ENCODE measurements around the gene CCDC92.
A peak's percentile ranks its signal among the peaks of the same experiment; 100 is the strongest.

The CCDC92 gene, protein sequence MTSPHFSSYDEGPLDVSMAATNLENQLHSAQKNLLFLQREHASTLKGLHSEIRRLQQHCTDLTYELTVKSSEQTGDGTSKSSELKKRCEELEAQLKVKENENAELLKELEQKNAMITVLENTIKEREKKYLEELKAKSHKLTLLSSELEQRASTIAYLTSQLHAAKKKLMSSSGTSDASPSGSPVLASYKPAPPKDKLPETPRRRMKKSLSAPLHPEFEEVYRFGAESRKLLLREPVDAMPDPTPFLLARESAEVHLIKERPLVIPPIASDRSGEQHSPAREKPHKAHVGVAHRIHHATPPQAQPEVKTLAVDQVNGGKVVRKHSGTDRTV

DNA sequence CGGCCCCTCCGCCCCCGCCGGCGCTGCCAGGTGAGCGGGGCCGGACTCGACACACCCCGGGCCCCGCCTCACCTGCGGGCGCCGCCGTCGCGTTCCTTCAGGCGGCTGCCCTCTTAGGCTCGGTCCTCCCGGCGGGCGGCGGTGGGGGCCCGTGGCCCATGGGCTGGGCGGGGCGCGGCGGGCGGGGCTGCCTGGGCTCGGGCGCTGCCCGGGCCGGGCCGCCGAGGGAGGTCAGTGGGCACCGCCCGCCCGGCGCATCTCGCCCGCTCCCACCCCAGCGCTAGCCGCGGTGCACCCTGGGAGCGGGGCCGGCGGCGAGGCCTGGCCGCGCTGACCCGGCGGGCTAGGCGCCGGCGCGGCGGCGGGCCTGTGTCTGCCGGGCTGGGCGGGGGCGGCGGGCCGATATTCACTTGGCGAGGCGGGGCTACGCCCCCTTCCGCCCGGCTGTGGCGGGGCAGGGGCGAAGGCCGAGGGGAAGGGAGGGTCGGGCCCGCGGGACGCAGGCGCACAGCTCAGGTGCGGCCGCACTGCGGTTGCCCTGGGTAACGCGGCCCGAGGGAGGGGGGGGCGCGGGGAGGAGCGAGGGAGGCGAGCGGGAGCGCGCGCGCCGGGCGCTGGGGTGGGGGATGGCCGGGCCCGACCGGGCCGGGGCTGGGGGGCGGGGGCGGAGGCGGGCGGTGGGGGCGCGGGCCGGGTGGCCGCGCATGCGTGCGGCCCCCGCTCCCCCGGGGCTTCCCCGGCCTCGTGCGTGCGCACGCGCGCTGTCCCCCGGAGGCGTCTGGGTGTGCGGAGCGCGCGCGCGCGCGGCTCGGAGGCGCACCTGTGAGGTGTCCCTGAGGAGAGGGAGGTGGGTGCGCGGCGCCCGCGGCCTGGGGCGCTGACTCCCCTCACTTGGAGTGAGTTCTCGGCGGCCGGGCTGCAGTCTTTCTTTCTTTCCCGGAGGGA, at the start of gene CCDC92, which contains the start of gene ZNF664:
Gene CCDC92 (minus strand): TSS at position 375 of the 945 bp plus-strand sequence. CDS start 28,526 bp downstream, outside the sequence.
Gene ZNF664 (plus strand): TSS at position 759 of the 945 bp plus-strand sequence. CDS start 38,930 bp downstream, outside the sequence.
- DNase-seq (ENCODE audit: low read depth): peak; percentile 87
- TF ChIP-seq, protein P1, sequence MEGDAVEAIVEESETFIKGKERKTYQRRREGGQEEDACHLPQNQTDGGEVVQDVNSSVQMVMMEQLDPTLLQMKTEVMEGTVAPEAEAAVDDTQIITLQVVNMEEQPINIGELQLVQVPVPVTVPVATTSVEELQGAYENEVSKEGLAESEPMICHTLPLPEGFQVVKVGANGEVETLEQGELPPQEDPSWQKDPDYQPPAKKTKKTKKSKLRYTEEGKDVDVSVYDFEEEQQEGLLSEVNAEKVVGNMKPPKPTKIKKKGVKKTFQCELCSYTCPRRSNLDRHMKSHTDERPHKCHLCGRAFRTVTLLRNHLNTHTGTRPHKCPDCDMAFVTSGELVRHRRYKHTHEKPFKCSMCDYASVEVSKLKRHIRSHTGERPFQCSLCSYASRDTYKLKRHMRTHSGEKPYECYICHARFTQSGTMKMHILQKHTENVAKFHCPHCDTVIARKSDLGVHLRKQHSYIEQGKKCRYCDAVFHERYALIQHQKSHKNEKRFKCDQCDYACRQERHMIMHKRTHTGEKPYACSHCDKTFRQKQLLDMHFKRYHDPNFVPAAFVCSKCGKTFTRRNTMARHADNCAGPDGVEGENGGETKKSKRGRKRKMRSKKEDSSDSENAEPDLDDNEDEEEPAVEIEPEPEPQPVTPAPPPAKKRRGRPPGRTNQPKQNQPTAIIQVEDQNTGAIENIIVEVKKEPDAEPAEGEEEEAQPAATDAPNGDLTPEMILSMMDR (conservative IDR thresholded peaks at IDR 0.05; ENCODE audit: low read length): no peak
- peak within 1 kb of the TSS; percentile 79 for H3K4me3 ChIP-seq (ENCODE audit: low read length)

DNA sequence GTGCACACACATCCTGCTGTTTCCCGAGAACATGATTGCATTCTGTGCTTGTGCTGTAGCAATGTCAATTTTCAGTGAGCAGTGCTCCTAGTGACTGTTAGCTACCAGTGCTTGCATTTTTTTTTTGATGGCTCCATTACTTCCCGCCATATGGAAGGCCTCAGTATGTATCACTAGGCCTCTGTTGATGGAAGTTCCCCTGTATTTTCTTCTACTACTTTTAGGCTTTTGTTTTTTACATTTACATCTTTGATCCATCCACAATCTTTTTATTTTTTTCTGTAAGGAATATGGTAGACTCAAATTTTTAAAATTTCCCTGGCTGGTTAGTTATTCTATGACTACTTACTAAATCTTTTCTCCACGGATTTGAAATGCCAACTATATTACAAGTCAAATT, 49.5 kb upstream of the CCDC92 start:
- TF ChIP-seq, protein P1 (conservative IDR thresholded peaks at IDR 0.05; ENCODE audit: low read length): no peak
- DNase-seq (ENCODE audit: low read depth): no peak
- no peak overlapping the region for H3K4me3 ChIP-seq (ENCODE audit: low read length)

DNA sequence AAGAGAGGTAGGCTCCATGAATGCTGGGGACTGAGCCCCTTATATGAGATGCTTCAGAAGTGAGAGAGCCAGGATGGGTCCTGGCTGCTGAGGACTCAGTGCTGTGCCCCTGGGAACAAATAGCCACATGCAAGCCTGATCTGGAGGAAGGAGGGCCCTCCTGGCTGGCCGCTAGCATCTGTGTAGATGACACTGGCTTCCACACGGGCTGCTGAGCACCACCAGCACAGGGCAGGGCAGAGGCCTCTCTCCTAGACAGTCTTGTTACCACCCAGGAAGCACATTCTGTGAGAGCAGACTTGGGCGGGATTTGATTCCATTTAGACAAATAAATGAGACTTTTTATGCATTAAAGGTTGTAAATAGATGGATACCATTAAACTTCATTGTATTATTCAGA, 48.4 kb upstream of the CCDC92 start:
- TF ChIP-seq, protein P1 (conservative IDR thresholded peaks at IDR 0.05; ENCODE audit: low read length): no peak
- no peak for DNase-seq (ENCODE audit: low read depth)
- no peak overlapping the region for H3K4me3 ChIP-seq (ENCODE audit: low read length)

DNA sequence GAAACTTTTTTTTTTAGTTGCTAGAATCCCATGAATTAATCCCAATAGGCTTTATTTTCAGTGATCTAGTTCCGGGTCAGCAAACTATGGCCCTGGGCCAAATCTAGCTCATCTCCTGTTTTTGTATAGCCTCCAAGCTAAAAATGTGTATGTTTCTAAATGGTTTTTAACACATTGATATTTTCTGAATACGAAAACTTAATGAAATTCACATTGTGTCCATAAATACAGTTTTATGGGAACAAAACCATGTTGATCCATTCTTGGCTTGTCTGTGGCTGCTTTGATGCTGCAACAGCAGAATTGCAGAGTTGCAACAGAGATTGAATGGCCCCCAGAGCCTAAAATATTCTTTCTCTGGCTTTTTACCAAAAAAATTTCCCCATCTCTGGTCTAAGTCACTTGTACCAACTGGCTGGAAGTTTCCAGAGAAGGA, 47.9 kb upstream of the CCDC92 start:
- no peak overlapping the region for H3K4me3 ChIP-seq (ENCODE audit: low read length)
- peak; percentile 91 for DNase-seq (ENCODE audit: low read depth)
- TF ChIP-seq, protein P1 (conservative IDR thresholded peaks at IDR 0.05; ENCODE audit: low read length): no peak

DNA sequence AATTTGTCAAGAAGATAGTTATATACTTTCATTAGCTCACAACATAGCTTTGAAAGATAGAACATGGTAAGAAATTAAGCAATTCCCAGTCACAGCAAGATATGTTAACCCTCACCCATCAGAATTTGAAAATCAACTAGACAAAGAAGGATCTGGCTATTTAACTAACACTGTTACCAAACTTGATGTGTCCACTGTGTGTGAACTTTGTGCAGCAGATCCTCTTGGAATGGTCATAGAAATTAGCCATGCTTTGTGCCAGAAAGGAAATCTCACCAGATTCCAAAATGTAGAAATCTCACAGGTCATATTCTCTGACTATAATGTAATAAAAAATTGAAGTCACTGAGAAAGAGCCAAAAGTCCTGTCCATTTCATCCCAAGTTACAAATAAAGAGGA, 46.5 kb upstream of the CCDC92 start:
- H3K4me3 ChIP-seq (ENCODE audit: low read length): no peak overlapping the region
- DNase-seq (ENCODE audit: low read depth): no peak
- TF ChIP-seq, protein P1 (conservative IDR thresholded peaks at IDR 0.05; ENCODE audit: low read length): no peak

DNA sequence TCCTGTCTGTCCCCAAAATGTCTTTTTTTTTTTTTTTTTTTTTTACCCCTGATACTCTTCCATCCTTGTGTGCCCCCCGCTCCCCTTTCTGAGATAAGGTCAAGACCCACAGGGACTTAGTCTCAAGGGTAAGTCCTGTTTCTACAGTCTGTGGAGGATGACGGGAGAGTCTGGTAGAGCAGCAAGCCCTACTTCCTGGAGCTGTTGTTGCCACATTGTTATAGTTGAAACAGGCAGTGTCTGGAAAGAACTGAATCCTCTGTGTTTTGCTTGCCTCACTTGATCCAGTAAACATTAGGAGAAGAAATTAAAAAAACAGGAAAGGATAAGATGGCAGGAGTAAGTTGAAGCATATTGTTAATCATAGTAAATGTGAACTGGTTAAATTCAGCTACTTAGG, 45.9 kb upstream of the CCDC92 start:
- no peak overlapping the region for H3K4me3 ChIP-seq (ENCODE audit: low read length)
- TF ChIP-seq, protein P1 (conservative IDR thresholded peaks at IDR 0.05; ENCODE audit: low read length): no peak
- DNase-seq (ENCODE audit: low read depth): no peak
